KOPT-K1 (cell line): ENCODE results near the gene UPK1A.

Experiments
- H3K27ac ChIP-seq: fragments of 200-600 bp; sonication (generic); 2 replicates; pipeline ENCODE4 v1.5.1; 2016; ENCODE audit warnings: antibody characterized with exemption, mild to moderate bottlenecking, low read depth, low read length; ENCODE audit not compliant: poor library complexity, severe bottlenecking
- H3K36me3 ChIP-seq: fragments of 200-600 bp; sonication (generic); 2 replicates; pipeline ENCODE4 v1.5.1; 2017; ENCODE audit warnings: antibody characterized with exemption, mild to moderate bottlenecking, low read length, moderate library complexity; ENCODE audit not compliant: insufficient read depth
- H3K9me3 ChIP-seq: fragments of 200-600 bp; sonication (generic); 2 replicates; pipeline ENCODE4 v1.5.1; 2017; ENCODE audit warnings: antibody characterized with exemption, low read length, mild to moderate bottlenecking; ENCODE audit not compliant: insufficient read depth, poor library complexity, severe bottlenecking

Gene UPK1A

DNA sequence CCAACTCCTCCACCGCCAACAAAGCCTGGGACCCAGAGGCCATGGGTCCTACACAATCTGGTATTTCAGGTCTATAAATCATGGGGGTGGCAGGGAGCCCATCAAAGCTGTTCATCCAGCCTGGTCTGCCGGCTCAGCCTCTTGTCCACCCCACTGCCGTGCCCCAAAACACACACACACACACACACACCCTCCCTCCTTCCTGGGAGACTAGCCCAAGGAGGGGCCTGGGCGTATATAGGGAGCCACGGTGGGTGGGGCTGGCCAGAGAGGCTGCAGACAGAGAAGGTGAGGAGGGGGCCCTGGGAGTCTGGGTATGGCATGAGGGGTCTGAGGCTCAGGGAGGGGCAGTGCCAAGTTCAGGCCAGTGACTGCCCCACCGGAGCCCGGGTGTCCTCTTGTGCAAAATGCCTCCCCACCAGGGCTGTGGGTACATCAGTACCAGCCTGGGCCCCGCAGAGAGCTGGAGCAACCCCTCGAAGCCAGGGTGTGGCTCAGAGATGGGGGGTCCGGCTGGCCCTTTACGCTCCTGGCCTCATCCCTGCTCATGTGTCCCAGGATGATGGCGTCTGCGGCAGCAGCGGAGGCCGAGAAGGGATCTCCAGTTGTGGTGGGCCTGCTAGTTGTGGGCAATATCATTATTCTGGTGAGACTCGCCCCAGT is at the start of gene UPK1A:
UPK1A (plus strand) TSS at position 267 of the 663 bp plus-strand sequence; CDS start at position 563, 296 bp downstream.
- H3K9me3 ChIP-seq, result no peaks in the 10 kb centered on the region
- H3K36me3 ChIP-seq, result peaks cover 44% of the 10 kb centered on the region
- H3K27ac ChIP-seq, result no peak within 1 kb of the TSS

DNA sequence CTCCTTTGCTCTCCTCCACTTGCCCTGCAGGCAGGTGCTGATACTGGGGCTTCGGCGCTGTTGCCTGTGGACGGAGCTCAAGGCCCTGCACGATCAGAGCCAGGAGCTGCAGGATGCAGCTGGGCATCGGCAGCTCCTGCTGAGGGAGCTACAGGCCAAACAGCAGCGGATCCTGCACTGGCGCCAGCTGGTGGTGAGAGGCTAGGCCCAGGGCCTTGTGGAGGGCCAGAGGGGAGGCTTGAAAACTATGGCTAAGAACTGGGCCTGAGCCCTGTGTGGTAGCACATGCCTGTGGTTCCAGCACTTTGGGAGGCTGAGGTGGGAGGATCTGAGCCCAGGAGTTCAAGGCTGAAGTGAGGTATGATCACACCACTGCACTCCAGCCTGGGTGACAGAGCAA is 47.5 kb upstream of the UPK1A start:
- no peak overlapping the region for H3K27ac ChIP-seq
- H3K9me3 ChIP-seq, result no peaks in the 10 kb centered on the region

DNA sequence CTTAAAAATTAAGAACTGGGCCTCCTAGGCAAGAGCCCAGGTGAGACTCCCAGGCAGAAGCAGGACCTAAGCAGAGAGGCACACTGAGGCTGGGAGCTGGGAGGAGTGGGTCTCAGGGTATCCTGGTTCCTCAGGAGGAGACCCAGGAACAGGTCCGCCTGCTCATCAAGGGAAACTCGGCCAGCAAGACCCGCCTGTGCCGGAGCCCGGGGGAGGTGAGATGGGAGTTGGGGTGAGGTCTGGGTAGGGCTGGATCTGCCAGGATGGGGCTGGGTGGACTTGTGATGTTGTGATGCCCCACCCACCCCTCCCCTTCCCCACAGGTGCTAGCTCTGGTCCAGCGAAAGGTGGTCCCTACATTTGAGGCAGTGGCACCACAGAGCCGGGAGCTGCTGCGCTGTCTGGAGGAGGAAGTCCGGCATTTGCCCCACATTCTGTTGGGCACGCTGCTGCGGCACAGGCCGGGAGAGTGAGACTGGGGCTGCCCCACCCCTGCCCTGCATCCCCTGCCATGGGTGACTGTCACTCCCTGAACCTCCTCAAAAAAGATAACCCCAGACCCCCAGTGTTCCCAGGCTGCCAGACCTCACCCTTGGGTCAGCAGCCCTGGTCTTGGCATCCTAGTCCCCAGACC is 46.9 kb upstream of the UPK1A start:
- Histone ChIP-seq H3K27ac (no peak overlapping the region), H3K36me3 (peaks cover 81% of the 10 kb centered on the region), H3K9me3 (no peaks in the 10 kb centered on the region)

More for the DNA sequence above, 47.5 kb upstream of the UPK1A start:
- peaks cover 81% of the 10 kb centered on the region for H3K36me3 ChIP-seq

DNA sequence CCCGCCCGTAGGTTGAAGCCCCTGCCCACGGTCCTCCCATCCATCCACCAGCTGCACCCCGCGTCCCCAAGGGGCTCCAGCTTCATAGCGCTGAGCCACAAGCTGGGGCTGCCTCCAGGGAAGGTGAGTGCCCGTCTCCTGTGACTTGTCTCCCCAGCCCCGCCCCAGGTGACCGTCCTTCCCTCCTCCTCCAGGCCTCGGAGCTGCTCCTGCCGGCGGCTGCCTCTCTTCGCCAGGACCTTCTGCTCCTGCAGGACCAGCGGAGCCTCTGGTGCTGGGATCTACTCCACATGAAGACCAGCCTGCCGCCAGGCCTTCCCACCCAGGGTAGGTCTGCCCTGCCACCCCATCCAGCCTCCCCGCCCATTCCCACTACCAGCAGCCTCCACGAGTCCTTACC is 46.3 kb upstream of the UPK1A start:
- no peak overlapping the region for H3K27ac ChIP-seq
- H3K36me3 ChIP-seq, result peaks cover 76% of the 10 kb centered on the region
- no peaks in the 10 kb centered on the region for H3K9me3 ChIP-seq

DNA sequence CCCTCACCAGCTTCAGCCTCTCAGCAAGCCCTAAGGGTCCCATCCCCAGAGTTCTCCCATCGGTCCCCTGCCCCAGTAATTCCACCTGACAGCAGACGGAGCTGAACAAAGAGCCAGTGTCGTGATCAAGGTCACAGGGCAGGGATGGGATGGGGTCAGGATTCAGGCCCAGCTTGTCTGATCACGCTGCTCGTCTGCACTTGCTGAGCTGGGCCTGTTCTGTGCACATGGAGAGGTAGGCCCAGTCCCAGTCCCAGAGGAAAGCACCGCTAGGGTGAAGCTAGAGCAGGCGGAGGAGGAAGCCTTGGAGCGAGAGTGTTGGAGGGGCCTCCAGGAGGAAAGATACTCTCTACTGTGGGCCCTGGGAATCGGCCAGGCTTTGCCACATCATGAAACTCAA is 44.6 kb upstream of the UPK1A start:
- no peak overlapping the region for H3K27ac ChIP-seq
- H3K36me3 ChIP-seq, result peaks cover 60% of the 10 kb centered on the region
- no peaks in the 10 kb centered on the region for H3K9me3 ChIP-seq

DNA sequence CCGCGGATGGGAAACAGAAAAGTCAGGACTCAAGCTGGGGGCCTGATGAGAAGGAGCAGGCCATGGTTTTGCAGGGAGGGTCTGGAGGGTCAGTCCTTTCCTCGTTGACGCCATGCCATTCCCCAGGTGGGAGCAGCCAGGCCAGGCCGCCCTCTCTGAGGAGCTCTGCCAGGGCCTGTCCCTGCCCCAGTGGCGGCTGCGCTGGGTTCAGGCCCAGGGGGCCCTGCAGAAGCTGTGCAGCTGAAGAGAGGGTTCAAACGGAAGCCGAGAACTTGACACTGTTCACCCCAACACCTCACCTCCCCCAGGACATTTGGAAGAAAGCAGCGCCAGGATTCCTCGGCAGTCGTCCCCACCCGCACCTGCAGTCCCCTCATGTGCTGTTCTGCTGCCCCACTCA is 43.6 kb upstream of the UPK1A start:
- peaks cover 50% of the 10 kb centered on the region for H3K36me3 ChIP-seq
- no peaks in the 10 kb centered on the region for H3K9me3 ChIP-seq

DNA sequence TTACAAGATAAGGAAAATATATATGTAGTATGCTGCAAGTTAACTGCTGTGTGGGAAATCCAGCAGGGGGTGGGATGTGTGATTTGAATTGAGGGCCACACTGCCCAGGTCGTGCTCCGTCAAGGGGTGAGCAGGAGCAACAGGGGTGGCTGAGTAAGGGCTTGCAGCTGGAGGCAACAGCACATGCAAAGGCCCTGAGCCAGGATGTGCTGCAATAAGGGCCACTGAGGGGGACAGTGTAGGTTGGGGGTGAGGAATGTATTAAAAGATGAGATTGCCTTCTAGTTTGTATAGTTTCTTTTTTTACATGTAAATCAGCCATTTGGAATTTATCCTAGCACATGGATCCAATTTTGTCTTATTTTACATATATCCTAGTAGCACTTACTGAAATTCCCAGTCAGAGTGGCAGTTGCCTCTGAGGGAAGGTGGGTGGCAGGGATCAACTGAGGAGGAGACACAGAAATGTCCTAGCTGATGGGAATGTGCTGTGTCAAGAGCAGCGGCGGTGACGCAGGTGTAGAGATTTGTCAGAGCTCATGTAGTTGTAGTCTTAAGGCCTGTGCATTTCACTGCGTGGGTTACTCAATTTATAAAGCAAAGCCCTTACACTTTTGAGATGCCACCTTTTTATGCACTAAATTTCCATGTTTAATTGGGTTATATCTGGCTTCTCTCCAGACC is 42.8 kb upstream of the UPK1A start:
- Histone ChIP-seq H3K36me3 (peaks cover 43% of the 10 kb centered on the region), H3K9me3 (no peaks in the 10 kb centered on the region), H3K27ac (no peak overlapping the region)

More for the DNA sequence above, 43.6 kb upstream of the UPK1A start:
- no peak overlapping the region for H3K27ac ChIP-seq

DNA sequence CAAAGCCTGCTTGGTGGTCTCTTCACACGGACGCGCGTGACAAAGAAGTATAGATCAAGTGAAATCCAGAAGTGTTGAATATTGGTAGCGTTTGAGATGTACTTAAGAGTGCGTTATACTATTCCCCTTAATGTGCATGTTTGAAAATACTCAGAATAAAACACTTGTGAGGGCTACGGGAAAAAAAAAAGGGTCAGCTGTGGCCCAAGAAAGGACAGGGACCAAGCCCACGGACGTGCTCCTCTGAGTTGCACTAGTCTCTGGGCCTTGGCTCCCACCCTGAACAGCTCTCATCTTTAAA is 38.1 kb upstream of the UPK1A start:
- Histone ChIP-seq H3K9me3 (no peaks in the 10 kb centered on the region), H3K27ac (peak overlapping the region; percentile 63), H3K36me3 (peaks cover 30% of the 10 kb centered on the region)

DNA sequence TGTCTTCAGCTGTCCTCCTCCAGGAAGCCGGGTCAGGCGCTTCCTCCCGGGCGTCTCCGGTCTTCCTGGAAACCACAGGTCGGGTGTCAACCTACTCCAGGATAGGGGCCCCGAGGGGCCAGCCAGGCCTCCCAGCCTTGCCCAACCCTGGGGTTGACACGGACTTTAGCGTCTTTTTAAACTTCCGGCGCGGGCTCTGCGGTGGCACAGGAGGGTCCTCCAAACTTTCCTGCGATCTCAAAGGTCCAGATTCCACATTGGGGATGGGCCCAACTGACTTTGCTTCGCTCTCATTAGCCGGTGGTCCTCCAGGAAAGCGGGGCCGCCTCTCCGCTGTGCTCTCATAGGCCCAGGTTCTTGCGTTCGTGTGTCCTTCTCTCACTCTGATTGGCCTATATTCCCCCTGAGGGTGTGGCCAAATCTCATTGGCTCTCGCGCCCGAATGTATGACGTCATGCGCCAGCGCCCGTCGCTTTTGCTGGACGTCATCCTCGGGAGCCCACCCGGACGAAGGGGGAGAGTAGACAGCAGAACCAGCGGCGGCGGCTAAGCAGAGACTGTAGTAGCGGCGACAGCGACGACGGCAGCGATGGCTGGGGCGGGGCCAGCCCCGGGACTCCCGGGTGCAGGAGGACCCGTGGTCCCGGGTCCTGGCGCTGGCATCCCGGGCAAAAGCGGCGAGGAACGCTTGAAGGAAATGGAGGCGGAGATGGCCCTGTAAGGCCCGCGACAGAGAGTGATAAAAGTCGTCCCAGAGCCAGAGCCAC is 37.6 kb upstream of the UPK1A start, which contains the start of gene RBM42:
RBM42 (plus strand) TSS at position 472 of the 767 bp plus-strand sequence; CDS start at position 590, 118 bp downstream.
- H3K9me3 ChIP-seq, result no peaks in the 10 kb centered on the region
- peak within 1 kb of the TSS; percentile 63 for H3K27ac ChIP-seq
- H3K36me3 ChIP-seq, result peaks cover 35% of the 10 kb centered on the region

DNA sequence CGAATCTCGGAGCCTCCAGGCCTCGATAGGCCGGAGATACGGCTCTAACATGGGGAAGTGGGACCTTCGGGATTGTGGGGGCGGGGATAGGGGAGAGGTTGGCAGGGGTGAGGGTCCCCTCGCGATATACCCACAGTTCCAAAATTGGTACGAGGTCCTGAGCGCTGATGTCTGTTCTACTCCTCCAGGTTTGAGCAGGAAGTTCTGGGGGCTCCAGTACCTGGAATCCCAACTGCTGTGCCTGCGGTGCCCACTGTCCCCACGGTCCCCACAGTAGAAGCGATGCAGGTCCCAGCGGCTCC is 37.0 kb upstream of the UPK1A start:
- peaks cover 41% of the 10 kb centered on the region for H3K36me3 ChIP-seq
- H3K27ac ChIP-seq, result peak overlapping the region; percentile 63
- H3K9me3 ChIP-seq, result no peaks in the 10 kb centered on the region

DNA sequence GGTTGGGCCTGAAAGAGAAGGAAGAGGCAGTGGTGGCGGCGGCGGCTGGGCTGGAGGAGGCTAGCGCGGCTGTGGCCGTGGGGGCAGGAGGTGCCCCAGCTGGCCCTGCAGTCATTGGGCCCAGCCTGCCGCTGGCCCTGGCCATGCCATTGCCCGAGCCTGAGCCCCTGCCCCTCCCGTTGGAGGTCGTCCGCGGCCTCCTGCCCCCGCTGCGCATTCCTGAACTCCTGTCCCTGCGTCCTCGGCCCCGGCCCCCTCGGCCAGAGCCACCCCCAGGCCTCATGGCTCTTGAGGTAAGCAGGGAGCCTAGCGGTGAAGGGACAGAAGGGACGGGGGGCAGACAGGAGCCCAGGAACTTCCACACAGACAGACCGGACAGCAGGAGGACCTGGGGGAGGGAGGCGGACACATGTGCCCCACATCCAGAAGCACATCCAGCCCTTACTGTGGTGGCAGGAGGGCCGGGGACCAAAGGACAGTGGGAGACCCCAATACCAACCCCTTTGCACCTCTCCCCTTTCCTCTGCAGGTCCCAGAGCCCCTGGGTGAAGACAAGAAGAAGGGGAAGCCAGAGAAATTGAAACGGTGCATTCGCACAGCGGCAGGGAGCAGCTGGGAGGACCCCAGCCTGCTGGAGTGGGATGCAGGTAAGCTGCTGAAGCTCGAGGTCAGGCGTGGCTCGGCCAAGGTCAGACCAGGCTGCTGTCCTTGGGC is 32.4 kb upstream of the UPK1A start:
- Histone ChIP-seq H3K36me3 (peaks cover 83% of the 10 kb centered on the region), H3K27ac (no peak overlapping the region), H3K9me3 (no peaks in the 10 kb centered on the region)

DNA sequence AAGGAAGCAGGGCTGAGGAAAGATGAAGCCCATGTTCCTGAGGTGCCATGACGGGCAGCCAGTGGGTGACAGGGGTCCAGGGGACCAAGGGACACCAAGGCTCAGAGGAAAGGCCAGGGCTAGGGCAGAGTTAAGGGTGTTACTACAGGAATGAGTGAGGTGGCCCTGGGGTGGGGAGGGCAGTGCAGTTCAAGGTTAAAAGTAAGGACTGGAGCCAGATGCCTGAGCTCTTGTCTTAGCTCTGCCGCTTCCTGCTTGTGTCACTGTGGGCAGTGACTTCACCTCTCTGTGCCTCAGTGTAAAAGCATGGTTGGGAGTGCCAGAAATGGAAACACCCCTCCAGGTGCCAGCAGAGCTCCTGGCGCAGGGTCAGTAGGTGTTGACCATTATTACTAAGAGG is 29.7 kb upstream of the UPK1A start:
- H3K36me3 ChIP-seq, result peaks cover 69% of the 10 kb centered on the region
- no peak overlapping the region for H3K27ac ChIP-seq
- no peaks in the 10 kb centered on the region for H3K9me3 ChIP-seq

DNA sequence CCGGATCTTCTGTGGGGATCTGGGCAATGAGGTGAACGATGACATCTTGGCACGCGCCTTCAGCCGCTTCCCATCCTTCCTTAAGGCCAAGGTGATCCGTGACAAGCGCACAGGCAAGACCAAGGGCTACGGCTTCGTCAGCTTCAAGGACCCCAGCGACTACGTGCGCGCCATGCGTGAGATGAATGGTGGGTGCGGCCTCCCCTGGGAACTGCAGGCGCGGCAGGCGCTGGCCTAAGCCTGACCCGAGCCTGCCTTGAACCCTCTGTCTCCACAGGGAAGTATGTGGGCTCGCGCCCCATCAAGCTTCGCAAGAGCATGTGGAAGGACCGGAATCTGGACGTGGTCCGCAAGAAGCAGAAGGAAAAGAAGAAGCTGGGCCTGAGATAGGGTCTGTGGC is 29.2 kb upstream of the UPK1A start:
- no peak overlapping the region for H3K27ac ChIP-seq
- H3K9me3 ChIP-seq, result no peaks in the 10 kb centered on the region
- peaks cover 63% of the 10 kb centered on the region for H3K36me3 ChIP-seq

DNA sequence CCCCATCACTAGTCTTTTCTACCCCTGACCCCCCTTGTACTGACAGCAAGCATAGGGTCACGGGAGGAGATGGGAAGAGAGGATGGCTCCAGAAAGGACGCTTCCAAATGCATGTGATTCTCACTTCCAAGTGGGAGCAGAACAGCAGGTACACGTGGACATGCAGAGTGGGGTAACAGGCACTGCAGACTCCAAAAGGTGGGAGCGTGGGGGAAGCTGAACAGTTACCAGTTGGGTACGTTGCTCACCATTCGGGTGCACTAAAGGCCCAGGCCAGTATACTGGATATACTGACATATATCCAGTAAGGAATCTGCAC is 27.0 kb upstream of the UPK1A start:
- H3K36me3 ChIP-seq, result peaks cover 42% of the 10 kb centered on the region
- no peak overlapping the region for H3K27ac ChIP-seq

DNA sequence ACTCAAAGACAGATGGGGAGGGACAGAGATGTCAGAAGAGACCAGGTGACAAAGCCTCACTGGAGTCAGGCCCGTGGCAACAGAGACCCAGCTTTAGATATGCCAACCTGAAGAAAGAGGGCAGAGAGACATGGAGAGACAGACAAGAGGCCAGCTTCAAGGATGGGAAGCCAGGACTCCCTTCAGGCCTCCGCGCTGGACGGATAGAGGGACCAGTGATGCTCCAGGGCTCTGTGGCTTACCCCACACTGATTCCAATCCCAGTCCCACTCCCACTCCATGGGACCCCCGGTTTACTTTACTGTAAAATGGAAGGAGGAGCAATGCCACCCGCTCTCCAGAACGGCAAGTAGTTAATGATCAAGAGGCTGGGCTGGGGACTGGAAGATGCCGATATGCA is 26.5 kb upstream of the UPK1A start:
- H3K27ac ChIP-seq, result no peak overlapping the region
- peaks cover 36% of the 10 kb centered on the region for H3K36me3 ChIP-seq
- no peaks in the 10 kb centered on the region for H3K9me3 ChIP-seq

More for the DNA sequence above, 27.0 kb upstream of the UPK1A start:
- H3K9me3 ChIP-seq, result no peaks in the 10 kb centered on the region
